C4-2B (cell line): ENCODE data around the gene PAIP2.

Source experiments
- ZFX ChIP-seq: fragments of 450-650 bp; IDR thresholded peaks from 2 replicates; pipeline ENCODE4 v1.6.1; 2017
- TF ChIP-seq, protein P1 (sequence below): fragments of 450-650 bp; conservative IDR thresholded peaks from 2 replicates; pipeline ENCODE4 v1.5.1; 2017; ENCODE audit warnings: mild to moderate bottlenecking

DNA sequence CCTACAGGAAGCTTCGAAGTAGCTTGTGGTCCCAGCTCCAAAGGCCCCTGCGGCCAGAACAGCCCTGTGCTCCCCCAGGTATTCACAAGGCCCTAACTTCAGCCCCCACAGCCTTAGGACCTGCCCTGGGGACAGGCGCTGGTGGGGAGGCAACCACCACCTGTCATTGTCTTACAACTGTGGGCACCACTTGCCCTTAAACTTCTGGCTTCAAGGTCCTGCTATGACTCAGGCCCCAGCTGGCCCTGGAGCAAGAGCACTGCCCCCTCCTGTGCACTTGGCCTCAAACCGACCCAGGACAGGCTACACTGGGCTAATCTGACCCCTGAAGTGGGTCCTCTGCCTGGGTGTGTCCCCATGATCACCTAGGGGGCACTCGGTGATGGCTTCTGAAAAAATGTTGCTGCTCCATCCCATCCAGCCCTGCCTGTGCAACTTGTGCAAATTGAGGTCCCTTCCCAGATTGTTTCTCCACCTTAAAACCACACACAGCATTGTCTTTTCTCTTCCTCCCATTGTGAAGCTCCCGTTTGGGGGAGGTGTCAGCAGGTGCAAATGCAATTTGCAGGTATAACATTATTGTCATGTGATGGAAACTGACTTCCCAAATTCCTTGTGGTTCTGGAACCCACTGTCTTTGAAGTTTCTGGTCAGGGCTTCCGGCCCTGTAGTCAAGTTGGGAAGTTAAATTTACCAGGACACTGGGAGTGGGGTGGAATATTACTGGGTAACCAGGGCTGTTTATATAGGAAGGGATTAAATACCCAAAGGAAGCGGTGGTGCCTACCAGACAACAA lies 54.4 kb downstream of the PAIP2 start:
- TF ChIP-seq, protein P1, sequence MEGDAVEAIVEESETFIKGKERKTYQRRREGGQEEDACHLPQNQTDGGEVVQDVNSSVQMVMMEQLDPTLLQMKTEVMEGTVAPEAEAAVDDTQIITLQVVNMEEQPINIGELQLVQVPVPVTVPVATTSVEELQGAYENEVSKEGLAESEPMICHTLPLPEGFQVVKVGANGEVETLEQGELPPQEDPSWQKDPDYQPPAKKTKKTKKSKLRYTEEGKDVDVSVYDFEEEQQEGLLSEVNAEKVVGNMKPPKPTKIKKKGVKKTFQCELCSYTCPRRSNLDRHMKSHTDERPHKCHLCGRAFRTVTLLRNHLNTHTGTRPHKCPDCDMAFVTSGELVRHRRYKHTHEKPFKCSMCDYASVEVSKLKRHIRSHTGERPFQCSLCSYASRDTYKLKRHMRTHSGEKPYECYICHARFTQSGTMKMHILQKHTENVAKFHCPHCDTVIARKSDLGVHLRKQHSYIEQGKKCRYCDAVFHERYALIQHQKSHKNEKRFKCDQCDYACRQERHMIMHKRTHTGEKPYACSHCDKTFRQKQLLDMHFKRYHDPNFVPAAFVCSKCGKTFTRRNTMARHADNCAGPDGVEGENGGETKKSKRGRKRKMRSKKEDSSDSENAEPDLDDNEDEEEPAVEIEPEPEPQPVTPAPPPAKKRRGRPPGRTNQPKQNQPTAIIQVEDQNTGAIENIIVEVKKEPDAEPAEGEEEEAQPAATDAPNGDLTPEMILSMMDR = no peak
- no peak for TF ChIP-seq ZFX
